T-helper 1 cell treated with Interleukin-12 subunit alpha and Interleukin-12 subunit beta and Interleukin-4 antibody, amounts not matched to agents 30 μg/mL and 1 μg/mL, for 36 hours (primary cell): Measurements from ENCODE around the gene AMBP.

Experiments
- H3K27ac Mint-ChIP-seq: one replicate; pipeline ENCODE4 v1.8.0; 2021; ENCODE audit warnings: mild to moderate bottlenecking, mixed read lengths
- H3K27me3 Mint-ChIP-seq: one replicate; pipeline ENCODE4 v1.8.0; 2021; ENCODE audit warnings: low read depth, mixed read lengths
- H3K36me3 Mint-ChIP-seq: one replicate; pipeline ENCODE4 v1.8.0; 2021; ENCODE audit warnings: low read depth, mixed read lengths
- H3K4me1 Mint-ChIP-seq: one replicate; pipeline ENCODE4 v1.8.0; 2021; ENCODE audit warnings: low read depth, mixed read lengths
- H3K4me3 Mint-ChIP-seq: one replicate; pipeline ENCODE4 v1.8.0; 2021; ENCODE audit warnings: mild to moderate bottlenecking, moderate library complexity, mixed read lengths
- H3K9me3 Mint-ChIP-seq: one replicate; pipeline ENCODE4 v1.8.0; 2021; ENCODE audit warnings: mixed read lengths

The AMBP gene

DNA sequence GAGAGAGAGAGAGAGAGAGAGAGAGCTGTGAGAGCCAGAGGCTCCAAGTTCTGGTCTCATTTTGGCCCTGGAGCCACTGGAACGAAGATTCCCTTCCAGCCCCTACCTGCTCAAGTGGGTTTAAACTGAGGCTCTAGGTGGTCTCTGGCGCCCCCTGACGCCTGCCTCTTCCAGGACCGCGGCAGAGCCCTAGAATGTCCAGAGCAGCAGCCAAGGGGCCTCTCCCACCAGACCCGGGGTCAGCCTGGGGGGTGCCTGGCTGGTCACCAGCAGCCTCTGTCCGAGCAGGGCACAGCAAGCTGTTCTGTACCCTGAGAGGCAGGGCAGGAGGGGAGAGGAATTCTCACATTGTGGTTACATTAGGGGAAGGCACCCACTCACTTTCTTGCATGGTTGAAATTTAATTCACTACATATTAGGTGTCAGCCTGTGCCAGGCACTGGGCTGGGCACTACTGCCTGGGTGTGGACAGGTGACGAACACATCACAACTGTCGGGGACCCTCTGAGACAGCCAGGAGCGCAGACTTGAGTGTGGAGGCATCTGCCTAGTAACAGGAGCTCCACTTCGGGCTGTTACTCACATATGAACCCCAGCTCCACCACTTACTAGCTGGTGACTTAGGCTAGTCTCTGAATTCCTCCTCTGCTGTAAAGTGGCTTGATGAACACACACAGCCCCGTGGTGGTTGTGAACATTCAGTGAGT lies 44.5 kb downstream of the AMBP start:
- H3K4me1 Mint-ChIP-seq: no peaks in the 10 kb centered on the region
- no peak overlapping the region for H3K4me3 Mint-ChIP-seq
- H3K9me3 Mint-ChIP-seq: no peaks in the 10 kb centered on the region
- no peaks in the 10 kb centered on the region for H3K27me3 Mint-ChIP-seq
- H3K36me3 Mint-ChIP-seq: no peaks in the 10 kb centered on the region
- no peak overlapping the region for H3K27ac Mint-ChIP-seq

DNA sequence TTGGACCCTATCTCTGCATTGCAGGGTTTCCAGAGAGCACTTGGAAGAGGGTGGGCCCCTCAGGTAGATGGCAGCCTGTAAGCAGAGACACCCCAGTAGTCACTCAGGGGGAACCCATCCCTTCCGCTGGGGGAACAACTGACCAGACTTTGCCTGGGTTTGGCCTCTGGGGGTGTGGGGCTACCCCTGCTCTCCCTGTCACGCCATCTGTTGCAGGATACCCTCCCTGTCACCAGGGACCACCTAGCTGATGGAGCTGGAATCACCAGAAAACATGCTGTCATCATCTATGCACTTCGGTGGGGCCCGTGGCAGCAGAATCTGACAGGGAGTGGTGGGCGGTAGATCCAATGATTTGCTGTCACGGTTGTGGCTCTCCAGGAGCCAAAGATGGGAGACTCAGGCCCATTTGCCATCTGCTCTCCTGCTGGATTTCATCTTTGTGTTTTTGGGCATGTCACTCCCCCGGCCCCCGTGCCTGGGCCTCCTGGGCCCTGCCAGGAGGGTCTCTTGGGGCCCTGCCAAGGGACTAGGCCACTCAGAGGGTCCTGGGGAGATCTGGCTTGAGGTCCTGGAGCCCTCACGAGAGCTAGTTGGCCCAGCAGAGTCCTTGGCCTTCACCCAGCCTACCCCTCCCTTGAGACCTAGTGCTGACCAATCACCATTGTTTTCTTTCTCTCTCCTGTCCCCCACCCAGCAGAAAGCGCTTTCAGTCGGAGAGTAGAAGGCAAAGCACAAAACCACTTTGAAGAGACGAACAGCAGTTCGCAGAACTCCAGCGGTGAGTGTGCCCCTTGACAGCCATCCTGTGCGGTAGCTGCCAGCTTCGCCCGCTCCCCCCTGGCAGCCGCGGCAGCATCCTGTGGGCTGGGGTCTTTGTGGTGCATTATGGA lies 45.9 kb downstream of the AMBP start:
- no peaks in the 10 kb centered on the region for H3K27me3 Mint-ChIP-seq

GRCh38 chr9:114031037-114031630 lies 47.0 kb downstream of the AMBP start:
- Mint-ChIP-seq H3K36me3 (no peaks in the 10 kb centered on the region), H3K27me3 (no peaks in the 10 kb centered on the region), H3K9me3 (no peaks in the 10 kb centered on the region), H3K4me3 (no peak overlapping the region), H3K4me1 (no peaks in the 10 kb centered on the region), H3K27ac (no peak overlapping the region)

More for the DNA sequence above, 45.9 kb downstream of the AMBP start:
- H3K27ac Mint-ChIP-seq: no peak overlapping the region
- no peaks in the 10 kb centered on the region for H3K4me1 Mint-ChIP-seq
- no peak overlapping the region for H3K4me3 Mint-ChIP-seq
- H3K36me3 Mint-ChIP-seq: no peaks in the 10 kb centered on the region
- no peaks in the 10 kb centered on the region for H3K9me3 Mint-ChIP-seq

DNA sequence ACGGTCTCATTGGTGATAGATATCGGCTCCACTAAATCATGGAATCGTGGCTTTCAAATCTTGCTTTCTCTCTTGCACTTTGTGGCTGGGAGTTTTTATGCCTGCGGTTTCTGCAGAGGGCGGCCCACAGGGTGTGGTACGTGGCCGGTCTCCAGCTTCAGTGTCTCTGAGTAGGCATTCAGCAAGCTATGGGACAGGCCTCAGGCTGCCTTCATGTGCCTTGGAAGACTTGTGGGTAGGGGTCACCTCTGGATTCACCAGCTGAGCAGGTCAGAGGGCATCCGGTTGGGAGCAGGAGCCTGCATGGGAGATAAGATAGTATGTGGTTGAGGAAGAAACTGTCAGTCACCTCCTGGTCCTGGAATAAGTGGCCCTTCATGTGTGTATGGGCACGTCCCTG lies 47.7 kb downstream of the AMBP start:
- no peaks in the 10 kb centered on the region for H3K27me3 Mint-ChIP-seq
- H3K4me1 Mint-ChIP-seq: no peaks in the 10 kb centered on the region
- H3K27ac Mint-ChIP-seq: no peak overlapping the region
- no peaks in the 10 kb centered on the region for H3K36me3 Mint-ChIP-seq
- H3K4me3 Mint-ChIP-seq: no peak overlapping the region
- H3K9me3 Mint-ChIP-seq: peaks cover under 1% of the 10 kb centered on the region

DNA sequence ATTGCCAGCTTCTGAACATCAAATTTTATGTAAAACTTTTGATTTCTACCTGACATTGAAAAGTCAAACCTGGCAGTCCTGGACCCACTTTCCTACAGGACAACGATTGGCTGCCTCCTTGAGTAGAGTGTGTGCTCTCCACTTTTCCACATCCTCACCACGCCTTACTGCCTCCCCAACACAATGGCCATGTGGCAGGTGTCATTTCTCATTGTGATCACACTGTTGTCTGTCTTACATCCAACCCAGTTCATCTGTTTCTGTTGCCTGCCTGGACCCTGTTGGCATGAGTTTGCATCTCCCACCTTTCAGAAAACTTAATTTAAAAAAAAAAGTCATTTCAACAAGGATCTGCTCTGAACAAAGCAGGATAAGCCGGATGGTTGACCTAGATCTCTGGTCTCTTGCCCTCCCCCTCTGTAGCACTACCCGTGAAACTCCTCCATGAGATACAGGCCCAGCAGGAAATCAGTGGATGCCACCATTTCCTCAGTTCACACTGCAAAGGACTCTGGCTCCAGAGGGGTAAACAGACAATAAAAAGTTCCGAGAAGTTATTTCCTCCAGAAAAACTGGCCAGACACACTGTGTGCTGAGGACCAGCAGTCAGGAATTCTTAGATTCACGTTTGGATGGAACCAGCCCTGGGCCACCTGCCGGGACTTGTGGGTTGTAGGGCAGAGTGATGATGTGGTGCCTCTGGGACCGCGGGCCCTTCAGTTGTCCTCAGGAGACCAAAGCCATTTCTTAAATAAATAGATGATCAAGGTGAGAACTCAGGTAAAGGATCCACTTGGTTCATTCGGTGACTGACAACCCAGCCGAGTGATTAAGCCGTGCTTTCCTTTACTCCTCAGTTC lies 48.6 kb downstream of the AMBP start:
- no peaks in the 10 kb centered on the region for H3K36me3 Mint-ChIP-seq

DNA sequence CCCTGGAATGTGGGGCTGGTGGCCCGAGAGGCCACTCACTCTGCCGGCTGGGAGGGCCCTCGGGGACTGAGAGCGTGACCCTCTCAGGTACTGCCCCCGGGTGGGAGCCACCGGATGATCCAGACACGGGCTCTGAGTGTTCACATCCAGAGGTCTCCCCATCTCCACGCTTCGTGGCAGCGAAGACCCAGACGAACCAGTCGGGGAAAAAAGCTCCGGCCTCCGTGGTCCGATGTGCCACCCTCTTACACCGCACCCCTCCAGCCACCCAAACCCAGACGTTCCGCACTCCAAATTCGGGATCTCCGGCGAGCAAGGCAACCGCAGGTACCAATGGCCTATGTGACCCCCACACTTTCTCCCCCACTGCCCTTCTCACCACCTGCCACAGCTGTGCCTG lies 49.5 kb downstream of the AMBP start:
- Mint-ChIP-seq H3K9me3 (peaks cover 15% of the 10 kb centered on the region), H3K4me1 (no peaks in the 10 kb centered on the region), H3K27ac (no peak overlapping the region), H3K36me3 (no peaks in the 10 kb centered on the region), H3K27me3 (no peaks in the 10 kb centered on the region), H3K4me3 (no peak overlapping the region)

More for the DNA sequence above, 48.6 kb downstream of the AMBP start:
- H3K4me1 Mint-ChIP-seq: no peaks in the 10 kb centered on the region
- H3K4me3 Mint-ChIP-seq: no peak overlapping the region
- H3K27me3 Mint-ChIP-seq: no peaks in the 10 kb centered on the region
- peaks cover 7% of the 10 kb centered on the region for H3K9me3 Mint-ChIP-seq
- no peak overlapping the region for H3K27ac Mint-ChIP-seq

- Mint-ChIP-seq H3K4me1 (no peaks in the 10 kb centered on the region), H3K9me3 (peaks cover 21% of the 10 kb centered on the region), H3K27ac (no peak overlapping the region), H3K27me3 (no peaks in the 10 kb centered on the region), H3K36me3 (no peaks in the 10 kb centered on the region), H3K4me3 (no peak overlapping the region)
Observed at GRCh38 chr9:114027863-114028465, 50.1 kb downstream of the AMBP start.

- Mint-ChIP-seq H3K27me3 (no peaks in the 10 kb centered on the region), H3K4me3 (no peak overlapping the region), H3K36me3 (no peaks in the 10 kb centered on the region), H3K27ac (no peak overlapping the region), H3K9me3 (peaks cover 21% of the 10 kb centered on the region), H3K4me1 (no peaks in the 10 kb centered on the region)
Observed at GRCh38 chr9:114027159-114027862, 50.8 kb downstream of the AMBP start.

GRCh38 chr9:114026335-114026734 lies 51.8 kb downstream of the AMBP start:
- Mint-ChIP-seq H3K9me3 (peaks cover 21% of the 10 kb centered on the region), H3K27ac (no peak overlapping the region), H3K27me3 (no peaks in the 10 kb centered on the region), H3K4me1 (no peaks in the 10 kb centered on the region), H3K36me3 (no peaks in the 10 kb centered on the region), H3K4me3 (no peak overlapping the region)

DNA sequence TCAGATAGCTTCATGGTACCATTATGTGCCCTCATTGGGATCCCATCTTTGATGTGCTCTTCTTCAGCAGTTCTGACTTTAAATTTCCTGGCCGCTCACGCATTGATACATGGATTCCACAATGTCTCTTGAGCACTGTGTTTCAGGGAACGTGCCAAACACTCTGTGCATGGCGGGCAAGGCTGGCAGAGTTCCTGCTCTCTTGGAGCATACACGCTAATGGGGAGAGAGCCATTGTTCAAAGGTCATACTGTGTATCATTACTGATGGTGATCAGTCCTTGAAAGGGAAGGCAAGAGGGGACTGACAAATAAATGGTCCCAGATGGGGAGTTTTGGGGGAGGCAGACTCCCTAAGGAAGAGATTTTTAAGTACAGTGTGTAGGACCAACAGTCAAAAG lies 52.3 kb downstream of the AMBP start:
- Mint-ChIP-seq H3K36me3 (no peaks in the 10 kb centered on the region), H3K9me3 (peaks cover 21% of the 10 kb centered on the region), H3K27ac (no peak overlapping the region), H3K4me3 (no peak overlapping the region), H3K27me3 (no peaks in the 10 kb centered on the region), H3K4me1 (no peaks in the 10 kb centered on the region)

GRCh38 chr9:114025196-114025753 lies 52.8 kb downstream of the AMBP start:
- no peaks in the 10 kb centered on the region for H3K36me3 Mint-ChIP-seq
- H3K4me3 Mint-ChIP-seq: no peak overlapping the region
- no peaks in the 10 kb centered on the region for H3K4me1 Mint-ChIP-seq
- H3K27ac Mint-ChIP-seq: no peak overlapping the region
- no peaks in the 10 kb centered on the region for H3K27me3 Mint-ChIP-seq
- H3K9me3 Mint-ChIP-seq: peaks cover 21% of the 10 kb centered on the region

DNA sequence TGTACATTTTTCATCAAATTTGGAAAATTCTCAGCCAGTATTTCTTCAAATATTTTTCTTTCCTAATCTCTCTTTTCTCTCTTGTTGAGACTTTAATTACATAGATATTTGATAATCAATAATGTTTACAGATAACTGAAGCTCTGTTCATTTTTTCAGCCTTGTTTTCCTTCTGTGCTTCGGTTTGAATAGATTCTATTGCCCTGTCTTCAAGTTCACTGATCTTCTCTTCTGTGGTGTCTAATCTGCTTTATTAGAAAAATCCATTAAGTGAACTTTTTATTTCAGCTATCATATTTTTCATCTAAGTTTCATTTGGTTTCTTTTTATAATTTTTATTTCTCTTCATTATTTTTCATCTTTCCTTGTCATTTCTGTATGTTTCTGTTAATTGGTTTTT lies 54.1 kb downstream of the AMBP start:
- H3K27me3 Mint-ChIP-seq: no peaks in the 10 kb centered on the region
- no peak overlapping the region for H3K4me3 Mint-ChIP-seq
- no peak overlapping the region for H3K27ac Mint-ChIP-seq
- H3K36me3 Mint-ChIP-seq: no peaks in the 10 kb centered on the region
- peaks cover 21% of the 10 kb centered on the region for H3K9me3 Mint-ChIP-seq
- no peaks in the 10 kb centered on the region for H3K4me1 Mint-ChIP-seq

DNA sequence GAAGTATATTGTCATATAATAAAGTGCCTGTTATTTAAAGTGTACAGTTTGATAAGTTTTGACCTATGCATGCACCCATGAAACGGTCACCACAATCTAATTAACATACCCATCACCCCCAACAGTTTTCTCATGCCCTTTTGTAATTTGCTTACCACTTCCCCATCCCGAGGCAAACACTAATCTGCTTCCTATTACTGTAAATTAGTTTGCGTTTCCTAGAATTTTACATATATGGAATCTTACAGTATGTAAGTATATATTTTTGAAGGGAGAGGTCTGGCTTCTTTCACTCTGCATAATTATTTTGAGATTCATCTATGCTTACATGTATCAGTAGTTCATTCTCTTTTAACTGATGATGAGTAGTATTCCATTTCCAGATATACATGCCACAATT lies 56.5 kb downstream of the AMBP start:
- Mint-ChIP-seq H3K27me3 (no peaks in the 10 kb centered on the region), H3K27ac (no peak overlapping the region), H3K4me1 (no peaks in the 10 kb centered on the region), H3K36me3 (no peaks in the 10 kb centered on the region), H3K4me3 (no peak overlapping the region), H3K9me3 (peaks cover 21% of the 10 kb centered on the region)
